H9 (cell line): ENCODE data around the gene ZNHIT3. TPM values are rescaled to one million over a fixed set of nuclear protein-coding genes. Genes with fewer than 3 reads are reported as not detected.
A peak's percentile ranks its signal among the peaks of the same experiment; 100 is the strongest.

Source experiments
- DNase-seq: peaks from one replicate; pipeline ENCODE4 v3.0.0-alpha.2; 2017
- H2AFZ ChIP-seq: one replicate; pipeline ENCODE4 v1.6.1; 2013; ENCODE audit warnings: mild to moderate bottlenecking, low read length, control low read depth, moderate library complexity
- H2AK5ac ChIP-seq: 2 replicates; pipeline ENCODE4 v1.6.1; 2013; ENCODE audit warnings: low read length, control low read depth, mixed read lengths; ENCODE audit not compliant: insufficient read length
- H2BK120ac ChIP-seq: one replicate; pipeline ENCODE4 v1.6.1; 2013; ENCODE audit warnings: low read depth, mild to moderate bottlenecking, low read length, control low read depth, inconsistent platforms; ENCODE audit not compliant: poor library complexity, severe bottlenecking
- H2BK12ac ChIP-seq: 2 replicates; pipeline ENCODE4 v1.6.1; 2013; ENCODE audit warnings: low read length, control low read depth, mixed read lengths, low read depth; ENCODE audit not compliant: insufficient read length
- H2BK15ac ChIP-seq: 2 replicates; pipeline ENCODE4 v1.6.1; 2013; ENCODE audit warnings: low read depth, low read length, control low read depth
- H2BK20ac ChIP-seq: one replicate; pipeline ENCODE4 v1.6.1; 2013; ENCODE audit warnings: low read depth, mild to moderate bottlenecking, low read length, control low read depth, inconsistent platforms; ENCODE audit not compliant: poor library complexity, severe bottlenecking
- H2BK5ac ChIP-seq: 2 replicates; pipeline ENCODE4 v1.6.1; 2013; ENCODE audit warnings: low read length, control low read depth, mixed read lengths; ENCODE audit not compliant: insufficient read length
- H3K14ac ChIP-seq: 2 replicates; pipeline ENCODE4 v1.6.1; 2013; ENCODE audit warnings: low read length, control low read depth; ENCODE audit not compliant: insufficient read depth
- H3K18ac ChIP-seq: 2 replicates; pipeline ENCODE4 v1.6.1; 2013; ENCODE audit warnings: low read depth, mild to moderate bottlenecking, mixed read lengths, low read length, control low read depth; ENCODE audit not compliant: insufficient read length
- H3K23ac ChIP-seq: 2 replicates; pipeline ENCODE4 v1.6.1; 2013; ENCODE audit warnings: low read length, control low read depth, mixed read lengths, low read depth; ENCODE audit not compliant: insufficient read length
- H3K23me2 ChIP-seq: 2 replicates; pipeline ENCODE4 v1.6.1; 2013; ENCODE audit warnings: low read depth, mild to moderate bottlenecking, mixed read lengths, low read length, control low read depth; ENCODE audit not compliant: insufficient read length, poor library complexity, severe bottlenecking
- H3K27ac ChIP-seq: 2 replicates; pipeline ENCODE4 v1.5.1; 2013; ENCODE audit warnings: low read length, control low read depth, mixed read lengths, low read depth; ENCODE audit not compliant: insufficient read length
- H3K27me3 ChIP-seq: 2 replicates; pipeline ENCODE4 v1.6.1; 2013; ENCODE audit warnings: low read length, control low read depth, inconsistent platforms; ENCODE audit not compliant: insufficient read depth
- H3K4ac ChIP-seq: 2 replicates; pipeline ENCODE4 v1.6.1; 2013; ENCODE audit warnings: low read depth, mild to moderate bottlenecking, control low read depth, inconsistent platforms, low read length, moderate library complexity
- H3K4me1 ChIP-seq: 2 replicates; pipeline ENCODE4 v1.6.1; 2013; ENCODE audit warnings: low read length, control low read depth, inconsistent platforms; ENCODE audit not compliant: insufficient read depth
- H3K4me2 ChIP-seq: 2 replicates; pipeline ENCODE4 v1.6.1; 2013; ENCODE audit warnings: low read length, control low read depth, mixed read lengths; ENCODE audit not compliant: insufficient read length, insufficient read depth
- H3K56ac ChIP-seq: 2 replicates; pipeline ENCODE4 v1.6.1; 2013; ENCODE audit warnings: low read depth, mild to moderate bottlenecking, mixed read lengths, low read length, control low read depth; ENCODE audit not compliant: insufficient read length
- H3K79me1 ChIP-seq: 2 replicates; pipeline ENCODE4 v1.6.1; 2013; ENCODE audit warnings: low read depth, mild to moderate bottlenecking, moderate library complexity, low read length, control low read depth, inconsistent platforms; ENCODE audit not compliant: insufficient read depth, poor library complexity, severe bottlenecking
- H3K79me2 ChIP-seq: 2 replicates; pipeline ENCODE4 v1.6.1; 2013; ENCODE audit warnings: low read length, control low read depth, inconsistent platforms; ENCODE audit not compliant: insufficient read depth
- H3K9ac ChIP-seq: 2 replicates; pipeline ENCODE4 v1.6.1; 2013; ENCODE audit warnings: low read length, control low read depth, mixed read lengths; ENCODE audit not compliant: insufficient read length; ENCODE audit errors: extremely low read depth
- H3K9me3 ChIP-seq: one replicate; pipeline ENCODE4 v1.6.1; 2013; ENCODE audit warnings: low read depth, low read length, inconsistent platforms; ENCODE audit not compliant: control insufficient read depth
- H3T11ph ChIP-seq: one replicate; pipeline ENCODE4 v1.6.1; 2013; ENCODE audit warnings: mild to moderate bottlenecking, low read length, control low read depth, inconsistent platforms
- H4K20me1 ChIP-seq: one replicate; pipeline ENCODE4 v1.6.1; 2013; ENCODE audit not compliant: control insufficient read depth, insufficient read length, insufficient read depth
- H4K5ac ChIP-seq: 2 replicates; pipeline ENCODE4 v1.6.1; 2013; ENCODE audit warnings: low read depth, mild to moderate bottlenecking, mixed read lengths, low read length, control low read depth; ENCODE audit not compliant: insufficient read length
- H4K8ac ChIP-seq: replicated peaks from 2 replicates; pipeline ENCODE4 v1.6.1; 2013; ENCODE audit warnings: low read length, control low read depth, mixed read lengths, low read depth; ENCODE audit not compliant: insufficient read length
- H4K91ac ChIP-seq: 2 replicates; pipeline ENCODE4 v1.6.1; 2013; ENCODE audit warnings: low read depth, mild to moderate bottlenecking, moderate library complexity, mixed read lengths, low read length, control low read depth; ENCODE audit not compliant: insufficient read length
- H3K27ac Mint-ChIP-seq, 3 experiments: 2 replicates in 2 of 3; 3 replicates in 1 of 3; pipeline ENCODE4 v1.8.0; 2020 to 2021; ENCODE audit warnings: mixed read lengths in 3 of 3, mild to moderate bottlenecking in 1 of 3, moderate library complexity in 1 of 3
- H3K27me3 Mint-ChIP-seq: 2 replicates; pipeline ENCODE4 v1.8.0; 2021; ENCODE audit warnings: low read depth, mild to moderate bottlenecking, moderate library complexity, mixed read lengths
- H3K36me3 Mint-ChIP-seq, 3 experiments: 2 replicates in 2 of 3; 3 replicates in 1 of 3; pipeline ENCODE4 v1.8.0; 2020 to 2021; ENCODE audit warnings: low read depth in 3 of 3, mixed read lengths in 3 of 3; ENCODE audit not compliant: insufficient read depth in 1 of 3
- H3K4me1 Mint-ChIP-seq, 2 experiments: 2 replicates each; pipeline ENCODE4 v1.8.0; 2020; ENCODE audit warnings: mixed read lengths in 2 of 2
- H3K4me3 Mint-ChIP-seq, 2 experiments: 2 replicates in 1 of 2; 3 replicates in 1 of 2; pipeline ENCODE4 v1.8.0; 2020 to 2021; ENCODE audit warnings: mild to moderate bottlenecking in 2 of 2, mixed read lengths in 2 of 2, moderate library complexity in 1 of 2
- H3K9me3 Mint-ChIP-seq, 2 experiments: 2 replicates in 1 of 2; 3 replicates in 1 of 2; pipeline ENCODE4 v1.8.0; 2020; ENCODE audit warnings: mild to moderate bottlenecking in 2 of 2, mixed read lengths in 2 of 2, moderate library complexity in 1 of 2
- CTCF ChIP-seq: fragments of 200-600 bp; sonication (generic); conservative IDR thresholded peaks from 3 replicates; pipeline ENCODE4 v1.8.0; 2021; ENCODE audit warnings: antibody characterized with exemption, mild to moderate bottlenecking
- WGBS: extraction: QIAGEN DNeasy Blood & Tissue Kit; methylation state at CpG from one replicate; pipeline ENCODE4 v1.1.7; 2013; ENCODE audit warnings: missing lambda C conversion rate, low lambda C conversion rate, mixed read lengths; ENCODE audit not compliant: insufficient read length; ENCODE audit errors: extremely low coverage; 5-methylcytosine and 5-hydroxymethylcytosine counted together
- total RNA-seq: library from RNA; stranded (reverse); gene quantifications from 2 replicates; pipeline ENCODE4 v1.2.1, GENCODE V29; 2021

ZNHIT3 gene
- total RNA-seq, 1 experiment from 2014 or later: 64.7 TPM

GRCh38 chr17:36464765-36465088 is 21.8 kb upstream of the ZNHIT3 start:
- no peak overlapping the region for H3K56ac ChIP-seq

More at GRCh38 chr17:36464765-36465088, 21.8 kb upstream of the ZNHIT3 start:
- no peak overlapping the region for H3K18ac ChIP-seq
- peaks cover 64% of the 10 kb centered on the region for H3K27me3 Mint-ChIP-seq
- H3K23me2 ChIP-seq: no peaks in the 10 kb centered on the region
- no peak overlapping the region for H2BK5ac ChIP-seq
- no peak overlapping the region for H4K91ac ChIP-seq
- no peak overlapping the region for H2AK5ac ChIP-seq
- no peak overlapping the region for H2BK15ac ChIP-seq
- H4K20me1 ChIP-seq: no peaks in the 10 kb centered on the region
- H3K27ac Mint-ChIP-seq: no peak overlapping the region
- H3K9ac ChIP-seq: no peak overlapping the region
- H3K9me3 ChIP-seq: no peaks in the 10 kb centered on the region
- H2AFZ ChIP-seq: no peak overlapping the region
- H3K4me1 Mint-ChIP-seq: peaks cover 7 to 13% of the 10 kb centered on the region in 2 experiments; a peak in 3 of 4 replicates
- no peak overlapping the region for H3K4me3 Mint-ChIP-seq
- H3K4ac ChIP-seq: no peak overlapping the region
- H3K36me3 Mint-ChIP-seq: no peaks in the 10 kb centered on the region
- no peaks in the 10 kb centered on the region for H3K79me2 ChIP-seq
- H3K14ac ChIP-seq: no peak overlapping the region
- TF ChIP-seq CTCF: no peak
- DNase-seq: peak; percentile 72
- H2BK120ac ChIP-seq: no peak overlapping the region
- no peaks in the 10 kb centered on the region for H3K79me1 ChIP-seq
- no peaks in the 10 kb centered on the region for H3K4me1 ChIP-seq
- H3K23ac ChIP-seq: no peak overlapping the region
- no peak overlapping the region for H3T11ph ChIP-seq
- no peaks in the 10 kb centered on the region; the same call in 1 of the 2 replicates for H3K27me3 ChIP-seq
- H4K8ac ChIP-seq: no peak overlapping the region
- no CpG with 5 or more reads among the region's 21 CpGs for WGBS
- H2BK12ac ChIP-seq: no peak overlapping the region
- H3K9me3 Mint-ChIP-seq: no peaks in the 10 kb centered on the region; a peak in 1 of 5 replicates
- H3K4me2 ChIP-seq: no peak overlapping the region
- no peak overlapping the region for H3K27ac ChIP-seq
- no peak overlapping the region for H2BK20ac ChIP-seq
- no peak overlapping the region for H4K5ac ChIP-seq
